PFSK-1 (cell line): ENCODE data around the gene PAPLN.

Experiments used
- FOXP2 ChIP-seq: optimal IDR thresholded peaks from 2 replicates; pipeline ENCODE3; 2011; ENCODE audit warnings: borderline replicate concordance, control low read depth, inconsistent platforms; ENCODE audit not compliant: insufficient read depth; ENCODE audit errors: extremely low read length, extremely low read depth
- POLR2AphosphoS5 ChIP-seq: IDR thresholded peaks from 2 replicates; pipeline ENCODE4 v1.6.1; 2012; ENCODE audit warnings: low read depth, mild to moderate bottlenecking, control low read depth, low read length, moderate library complexity
- REST ChIP-seq, 2 experiments: IDR thresholded peaks; 2 replicates each; pipeline versions ENCODE4 v1.6.1 to v1.8.0; 2011 to 2012; ENCODE audit warnings: low read depth in 2 of 2, low read length in 2 of 2, control low read depth in 1 of 2, inconsistent platforms in 1 of 2, mild to moderate bottlenecking in 1 of 2, moderate library complexity in 1 of 2; ENCODE audit not compliant: insufficient read depth in 1 of 2
- SIN3A ChIP-seq: IDR thresholded peaks from 2 replicates; pipeline ENCODE4 v1.6.1; 2012; ENCODE audit warnings: mild to moderate bottlenecking, low read length, moderate library complexity, borderline replicate concordance; ENCODE audit not compliant: insufficient read depth
- TAF1 ChIP-seq: IDR thresholded peaks from 2 replicates; pipeline ENCODE4 v1.6.1; 2012; ENCODE audit warnings: low read length, control low read depth, borderline replicate concordance; ENCODE audit not compliant: insufficient read depth

The PAPLN gene

GRCh38 chr14:73251516-73252215 lies 14.4 kb downstream of the PAPLN start:
- TF ChIP-seq POLR2AphosphoS5 = no peak
- TF ChIP-seq FOXP2 = no peak
- no peak for TF ChIP-seq REST (IDR thresholded peaks at IDR 0.05; ENCODE audit: insufficient read depth in 1 of 2, low read depth in 2 of 2, low read length in 2 of 2)
- no peak for TF ChIP-seq TAF1
- TF ChIP-seq SIN3A = no peak

- TF ChIP-seq FOXP2 (no peak), POLR2AphosphoS5 (no peak), REST (IDR thresholded peaks at IDR 0.05; ENCODE audit: insufficient read depth in 1 of 2, low read depth in 2 of 2, low read length in 2 of 2) (no peak), TAF1 (no peak), SIN3A (no peak)
Measured at GRCh38 chr14:73252491-73253322, 15.4 kb downstream of the PAPLN start.

- TF ChIP-seq POLR2AphosphoS5 = no peak
- no peak for TF ChIP-seq FOXP2
- TF ChIP-seq TAF1 = no peak
- no peak for TF ChIP-seq REST (IDR thresholded peaks at IDR 0.05; ENCODE audit: insufficient read depth in 1 of 2, low read depth in 2 of 2, low read length in 2 of 2)
Measured at GRCh38 chr14:73253323-73253610, 16.0 kb downstream of the PAPLN start.

GRCh38 chr14:73253721-73254120 lies 16.4 kb downstream of the PAPLN start:
- no peak for TF ChIP-seq TAF1
- TF ChIP-seq POLR2AphosphoS5 = no peak
- TF ChIP-seq REST (IDR thresholded peaks at IDR 0.05; ENCODE audit: insufficient read depth in 1 of 2, low read depth in 2 of 2, low read length in 2 of 2) = no peak
- TF ChIP-seq FOXP2 = no peak
- TF ChIP-seq SIN3A = no peak
